Neural crest cell (in vitro differentiated cells): ENCODE results near the gene SLC22A1. TPM values are rescaled to one million over a fixed set of nuclear protein-coding genes. Genes with fewer than 3 reads are reported as not detected.

ENCODE experiments used
- DNase-seq: peaks from one replicate; pipeline ENCODE4 v3.0.0; 2021; ENCODE audit warnings: low read depth, mixed read lengths, low spot score
- H3K27ac Mint-ChIP-seq: one replicate; pipeline ENCODE4 v1.8.0; 2021; ENCODE audit warnings: mild to moderate bottlenecking, mixed read lengths; ENCODE audit not compliant: unreplicated experiment
- H3K27me3 Mint-ChIP-seq: 2 replicates; pipeline ENCODE4 v1.8.0; 2021; ENCODE audit warnings: low read depth, mild to moderate bottlenecking, mixed read lengths
- H3K36me3 Mint-ChIP-seq: 2 replicates; pipeline ENCODE4 v1.8.0; 2021; ENCODE audit warnings: low read depth, mild to moderate bottlenecking, mixed read lengths
- H3K4me1 Mint-ChIP-seq: 2 replicates; pipeline ENCODE4 v1.8.0; 2021; ENCODE audit warnings: mixed read lengths
- H3K4me3 Mint-ChIP-seq: one replicate; pipeline ENCODE4 v1.8.0; 2021; ENCODE audit warnings: mild to moderate bottlenecking, mixed read lengths
- H3K9me3 Mint-ChIP-seq: 2 replicates; pipeline ENCODE4 v1.8.0; 2021; ENCODE audit warnings: mixed read lengths
- CTCF ChIP-seq: fragments of 200-600 bp; sonication (generic); conservative IDR thresholded peaks from 2 replicates; pipeline ENCODE4 v1.5.0; 2021; ENCODE audit warnings: antibody characterized with exemption, mild to moderate bottlenecking
- total RNA-seq: library from RNA; stranded (reverse); gene quantifications from 2 replicates; pipeline ENCODE4 v1.2.1, GENCODE V29; 2021

SLC22A1 gene
- total RNA-seq, 1 donor from 2014 or later, result 2.1 TPM

- H3K4me3 Mint-ChIP-seq, result no peak overlapping the region
- peaks cover 27% of the 10 kb centered on the region for H3K36me3 Mint-ChIP-seq
- peaks cover 7% of the 10 kb centered on the region for H3K4me1 Mint-ChIP-seq
- H3K9me3 Mint-ChIP-seq, result peaks cover 10% of the 10 kb centered on the region
- H3K27me3 Mint-ChIP-seq, result no peaks in the 10 kb centered on the region
- DNase-seq, result no peak
- no peak for TF ChIP-seq CTCF
- no peak overlapping the region for H3K27ac Mint-ChIP-seq
Measured at GRCh38 chr6:160156842-160157241, 35.2 kb downstream of the SLC22A1 start.

GRCh38 chr6:160160450-160160849 is 38.8 kb downstream of the SLC22A1 start:
- H3K36me3 Mint-ChIP-seq, result peaks cover 6% of the 10 kb centered on the region
- DNase-seq, result no peak
- H3K9me3 Mint-ChIP-seq, result no peaks in the 10 kb centered on the region
- no peaks in the 10 kb centered on the region for H3K27me3 Mint-ChIP-seq
- H3K27ac Mint-ChIP-seq, result no peak overlapping the region
- no peak for TF ChIP-seq CTCF
- peaks cover 7% of the 10 kb centered on the region for H3K4me1 Mint-ChIP-seq
- H3K4me3 Mint-ChIP-seq, result no peak overlapping the region

GRCh38 chr6:160160929-160161646 is 39.5 kb downstream of the SLC22A1 start:
- Mint-ChIP-seq H3K9me3 (no peaks in the 10 kb centered on the region), H3K27ac (peak overlapping the region; percentile 51), H3K36me3 (peaks cover 5% of the 10 kb centered on the region), H3K27me3 (no peaks in the 10 kb centered on the region), H3K4me1 (peaks cover 7% of the 10 kb centered on the region), H3K4me3 (no peak overlapping the region)
- TF ChIP-seq CTCF, result no peak
- no peak for DNase-seq

GRCh38 chr6:160161647-160161986 is 40.0 kb downstream of the SLC22A1 start:
- no peaks in the 10 kb centered on the region for H3K9me3 Mint-ChIP-seq
- H3K4me1 Mint-ChIP-seq, result peaks cover 7% of the 10 kb centered on the region
- DNase-seq, result no peak
- H3K27ac Mint-ChIP-seq, result no peak overlapping the region
- H3K4me3 Mint-ChIP-seq, result no peak overlapping the region
- H3K36me3 Mint-ChIP-seq, result peaks cover 5% of the 10 kb centered on the region
- H3K27me3 Mint-ChIP-seq, result no peaks in the 10 kb centered on the region
- no peak for TF ChIP-seq CTCF

GRCh38 chr6:160162030-160162566 is 40.5 kb downstream of the SLC22A1 start:
- H3K4me3 Mint-ChIP-seq, result no peak overlapping the region
- H3K27me3 Mint-ChIP-seq, result no peaks in the 10 kb centered on the region
- no peak for TF ChIP-seq CTCF
- DNase-seq, result no peak
- no peak overlapping the region for H3K27ac Mint-ChIP-seq
- peaks cover 5% of the 10 kb centered on the region for H3K36me3 Mint-ChIP-seq
- H3K4me1 Mint-ChIP-seq, result peaks cover 7% of the 10 kb centered on the region
- H3K9me3 Mint-ChIP-seq, result no peaks in the 10 kb centered on the region
